Right renal cortex interstitium (tissue), 3 donors: Measurements from ENCODE around the gene SCAMP2. TPM values are rescaled to one million over a fixed set of nuclear protein-coding genes. Genes with fewer than 3 reads are reported as not detected.
"Not testable (repeated sequence)": the region's sequence is repeated elsewhere in the genome, so short reads cannot be mapped to it uniquely, and the experiment has no call there.

Source experiments
- DNase-seq, 3 donors: peaks; one replicate each; pipeline ENCODE4 v3.0.0-alpha.2; 2013; ENCODE audit warnings: low read depth in 3 of 3, low spot score in 2 of 3
- polyA plus RNA-seq, 3 donors: library from polyadenylated mRNA; unstranded; fragments of 120-200 nt; gene quantifications; one replicate each; pipeline ENCODE4 v1.2.1, GENCODE V29; 2013; ENCODE audit not compliant: insufficient read length in 3 of 3

Gene SCAMP2
- polyA plus RNA-seq, result 10 to 100 TPM; 63.1 to 75.9 (median 69.4) TPM

GRCh38 chr15:74873036-74873755, at the start of gene SCAMP2:
Gene SCAMP2, minus strand, starts transcription at chr15:74873365. Its CDS starts 110 bp downstream, at chr15:74873255.
- peak; percentile 91 to 95 (median 91) for DNase-seq

DNA sequence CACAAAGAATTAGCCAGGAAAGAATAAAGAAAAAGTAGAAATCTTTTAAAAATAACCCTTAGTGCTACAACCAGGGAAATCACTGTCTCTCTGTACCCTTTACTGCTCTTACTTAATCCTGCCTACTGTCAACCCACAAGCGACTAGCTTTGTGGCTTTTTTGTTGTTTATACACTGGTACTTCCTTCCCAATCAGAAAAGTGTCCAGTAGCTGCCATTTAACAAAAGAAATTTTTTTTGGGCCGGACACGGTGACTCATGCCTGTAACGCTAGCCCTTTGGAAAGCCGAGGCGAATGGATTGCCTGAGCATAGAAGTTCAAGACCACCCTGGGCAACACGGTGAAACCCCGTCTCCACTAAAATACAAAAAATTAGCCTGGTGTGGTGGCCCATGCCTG, 47.3 kb upstream of the SCAMP2 start:
- DNase-seq, result no peak

DNA sequence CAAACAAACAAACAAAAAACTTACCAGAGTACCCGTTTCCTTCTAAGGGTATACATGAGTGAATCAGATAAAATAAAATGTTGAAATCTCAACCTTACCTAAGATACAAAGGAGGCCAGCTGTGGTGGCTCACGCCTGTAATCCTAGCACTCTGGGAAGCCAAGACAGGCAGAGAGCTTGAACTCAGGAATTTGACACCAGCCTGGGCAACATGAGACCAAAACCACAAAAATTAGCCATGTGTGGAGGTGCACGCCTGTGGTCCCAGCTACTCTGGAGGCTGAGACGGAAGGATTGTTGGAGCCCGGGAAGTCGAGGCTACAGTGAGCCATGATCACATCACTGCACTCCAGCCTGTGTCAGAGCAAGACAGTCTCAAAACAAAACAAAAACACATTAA, 44.5 kb upstream of the SCAMP2 start:
- DNase-seq, result no peak

DNA sequence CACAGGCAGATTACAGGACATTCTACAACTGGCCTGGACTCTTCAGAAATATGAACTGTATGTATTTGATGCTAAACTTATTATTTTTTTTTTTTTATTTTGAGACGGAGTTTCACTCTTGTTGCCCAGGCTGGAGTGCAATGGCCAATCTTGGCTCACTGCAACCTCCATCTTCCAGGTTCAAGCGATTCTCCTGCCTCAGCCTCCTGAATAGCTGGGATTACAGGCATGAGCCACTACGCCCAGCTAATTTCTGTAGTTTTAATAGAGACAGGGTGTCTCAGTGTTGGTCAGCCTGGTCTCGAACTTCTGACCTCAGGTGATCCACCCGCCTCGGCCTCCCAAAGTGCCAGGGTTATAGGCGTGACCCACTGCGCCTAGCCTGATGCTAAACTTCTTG, 40.6 kb upstream of the SCAMP2 start:
- not testable (repeated sequence) for DNase-seq

GRCh38 chr15:74913041-74913440, 39.9 kb upstream of the SCAMP2 start:
- no peak for DNase-seq

GRCh38 chr15:74908635-74909034, 35.5 kb upstream of the SCAMP2 start:
- DNase-seq, result no peak

GRCh38 chr15:74907163-74907870, 34.2 kb upstream of the SCAMP2 start:
- no peak for DNase-seq

DNA sequence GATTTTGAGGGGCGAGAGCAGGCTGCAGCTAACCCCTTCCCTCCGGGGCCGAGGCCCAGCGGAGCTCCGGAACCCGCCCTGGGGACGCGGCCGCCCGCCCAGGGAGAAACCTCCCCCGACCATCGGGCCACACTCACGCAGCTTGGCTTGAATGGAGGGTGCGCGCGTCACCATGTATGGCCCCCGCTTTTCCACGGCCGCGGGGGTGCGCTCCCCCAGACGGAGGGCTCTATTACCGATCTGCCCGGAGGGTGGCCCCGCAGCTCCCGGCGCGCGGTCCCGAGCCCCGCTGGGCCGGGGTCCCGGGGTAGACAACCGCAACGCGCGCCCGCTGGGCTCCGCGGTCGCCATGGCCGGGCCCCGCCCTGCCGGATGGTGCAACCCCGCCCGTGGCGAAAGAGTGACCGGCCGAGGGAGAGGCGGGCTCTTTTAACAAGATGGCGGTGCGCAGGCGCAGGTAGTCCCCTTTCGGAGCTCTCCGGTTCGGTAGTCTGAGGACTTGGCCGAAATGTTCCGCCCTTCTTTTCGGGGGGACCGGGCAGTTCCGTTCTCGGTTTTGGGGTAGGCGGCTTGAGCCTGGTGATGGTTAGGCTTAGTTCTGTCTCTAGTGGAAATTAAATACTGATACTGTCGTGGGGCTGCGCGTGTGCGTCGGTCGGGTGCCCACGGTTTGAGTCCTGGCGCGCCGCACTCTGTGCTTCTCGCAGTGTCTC, 33.4 kb upstream of the SCAMP2 start, which contains the start of gene FAM219B:
FAM219B (minus strand) TSS at position 402 of the 713 bp plus-strand sequence; CDS start at position 351, 51 bp downstream.
- peak in 2 of 3 donors; percentile 70 to 82 for DNase-seq

DNA sequence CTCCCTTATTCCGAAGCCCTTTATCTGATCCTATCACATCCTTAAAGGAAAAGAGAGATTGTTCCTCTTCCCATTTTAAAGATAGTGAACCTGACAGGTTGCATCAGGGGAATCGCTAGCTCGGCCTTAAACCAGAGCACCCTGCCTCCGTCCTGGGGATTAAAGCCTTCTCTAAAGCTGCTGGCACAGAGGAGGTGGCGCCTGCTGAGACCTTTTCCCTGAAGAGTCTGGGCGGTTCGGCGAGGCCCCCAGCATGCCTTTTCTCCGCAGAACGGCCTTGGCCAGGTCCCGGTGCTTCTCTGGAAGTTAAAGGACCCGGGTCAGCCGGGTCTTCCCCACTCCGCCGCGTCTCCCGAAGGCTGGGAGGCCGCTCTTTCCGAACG, 32.9 kb upstream of the SCAMP2 start:
- DNase-seq, result no peak

- no peak for DNase-seq
Measured at GRCh38 chr15:74904190-74904805, 31.1 kb upstream of the SCAMP2 start.

DNA sequence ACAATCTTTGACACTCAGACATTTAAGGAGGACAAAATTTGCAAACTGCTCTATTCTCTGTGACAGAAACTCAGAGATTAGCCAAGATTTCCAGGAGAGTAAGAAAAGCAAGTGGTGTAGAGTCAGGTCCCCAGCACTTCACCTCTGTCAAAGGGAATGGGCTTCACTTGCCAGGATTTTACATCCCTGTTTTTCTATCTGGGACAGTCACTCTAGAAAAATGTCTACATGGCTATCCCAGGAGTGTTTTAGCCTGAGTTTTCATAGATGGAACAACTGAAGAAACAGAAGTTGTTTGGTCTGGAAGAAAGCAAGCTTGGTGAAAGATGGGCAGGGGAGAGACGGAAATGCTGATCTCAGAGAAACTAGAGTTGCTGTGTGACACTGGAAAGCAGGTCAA, 30.5 kb upstream of the SCAMP2 start:
- no peak for DNase-seq

DNA sequence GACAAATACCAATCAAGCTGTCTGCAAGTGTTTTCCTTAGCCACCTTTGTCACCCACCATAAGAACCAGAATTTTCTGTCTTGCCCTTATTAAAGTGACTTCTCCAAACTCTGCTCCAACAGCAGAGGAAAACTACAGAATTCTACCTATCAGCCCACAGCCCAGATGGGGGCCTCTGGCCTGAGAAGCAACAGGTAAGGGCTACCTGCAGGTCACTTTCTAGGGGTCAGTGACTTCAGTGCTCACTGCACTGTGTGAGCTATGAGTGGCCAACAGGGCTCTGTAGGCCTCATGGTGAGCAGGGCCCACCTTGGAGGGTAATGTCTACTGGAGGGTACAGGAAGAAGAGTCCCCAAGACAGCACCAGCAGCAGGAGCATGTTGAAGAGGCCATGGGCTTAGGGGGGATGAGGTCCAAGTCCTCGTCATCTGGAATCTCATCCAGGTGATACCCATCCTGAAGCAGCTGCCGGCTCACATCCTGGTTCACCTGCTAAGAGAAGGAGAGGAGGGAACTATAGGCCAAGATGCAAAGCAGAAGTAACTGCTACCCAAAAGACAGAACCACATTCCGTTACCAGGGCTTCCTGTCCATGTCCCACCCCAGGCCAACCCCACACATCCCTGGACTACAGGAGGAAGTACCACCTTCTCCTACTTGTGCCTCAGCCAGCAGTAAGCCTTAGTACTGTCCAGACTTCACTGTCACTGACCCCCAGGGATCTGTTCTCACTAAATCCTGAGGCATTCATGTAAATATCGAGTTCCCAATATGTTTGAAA, 29.3 kb upstream of the SCAMP2 start:
- no peak for DNase-seq

- DNase-seq, result no peak
Measured at GRCh38 chr15:74901612-74902063, 28.5 kb upstream of the SCAMP2 start.

DNA sequence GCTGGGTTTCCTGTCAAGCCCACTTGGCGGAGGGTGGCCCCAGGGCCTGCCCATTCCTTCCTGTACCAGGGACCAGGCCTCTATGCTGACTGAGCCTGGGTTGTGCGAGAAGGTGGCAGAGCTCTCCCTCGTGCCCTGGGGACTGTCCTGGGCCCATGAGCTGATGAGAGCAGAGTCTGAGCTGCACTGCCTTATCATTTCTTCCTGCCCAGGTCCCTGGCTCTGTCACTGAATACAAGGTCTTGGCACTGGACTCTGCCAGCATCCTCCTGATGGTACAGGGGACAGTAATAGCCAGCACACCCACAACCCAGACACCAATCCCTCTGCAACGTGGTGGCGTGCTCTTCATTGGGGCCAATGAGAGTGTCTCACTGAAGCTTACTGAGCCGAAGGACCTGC, 24.1 kb upstream of the SCAMP2 start:
- no peak for DNase-seq

- DNase-seq, result no peak
Measured at GRCh38 chr15:74896316-74896715, 23.2 kb upstream of the SCAMP2 start.

GRCh38 chr15:74895830-74896229, 22.7 kb upstream of the SCAMP2 start:
- DNase-seq, result no peak

GRCh38 chr15:74894383-74894782, 21.2 kb upstream of the SCAMP2 start:
- DNase-seq, result not testable (repeated sequence)

GRCh38 chr15:74893627-74894026, 20.5 kb upstream of the SCAMP2 start:
- no peak for DNase-seq

DNA sequence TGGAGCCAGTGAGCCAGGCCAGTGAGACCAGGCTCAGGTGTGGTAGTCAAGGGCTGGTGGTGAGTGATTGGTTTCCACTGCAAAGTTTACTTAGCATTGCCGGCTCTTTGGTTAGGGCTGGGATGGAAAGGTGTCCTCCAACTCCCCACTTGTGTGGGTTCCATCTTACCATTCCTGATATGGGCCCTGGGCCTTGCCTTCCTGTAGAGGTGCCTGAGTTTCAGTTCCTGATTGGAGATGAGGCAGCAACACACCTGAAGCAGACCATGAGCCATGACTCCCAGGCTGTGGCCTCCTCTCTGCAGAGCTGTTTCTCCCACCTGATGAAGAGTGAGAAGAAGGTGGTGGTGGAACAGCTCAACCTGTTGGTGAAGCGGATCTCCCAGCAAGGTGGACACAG, 19.8 kb upstream of the SCAMP2 start:
- DNase-seq, result no peak

DNA sequence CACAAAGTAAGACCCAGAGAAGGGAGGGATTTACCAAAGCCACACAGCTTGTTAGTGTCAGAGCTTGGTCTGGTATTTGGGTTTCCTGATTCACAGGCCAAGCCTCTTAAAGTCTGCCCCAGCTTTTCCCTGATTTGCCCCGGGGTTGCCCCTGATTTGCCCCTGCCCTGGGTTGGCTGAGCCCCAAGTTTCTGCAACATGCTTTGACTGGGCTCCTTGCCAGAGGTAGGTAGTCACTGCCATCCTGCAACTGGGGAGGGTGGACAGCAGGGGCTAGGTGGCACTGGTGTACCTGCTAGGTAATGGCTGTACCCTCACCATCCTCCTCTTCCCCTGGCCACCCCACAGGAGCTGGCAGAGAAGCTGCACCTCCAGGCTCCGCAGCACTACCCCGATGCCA, 19.1 kb upstream of the SCAMP2 start:
- DNase-seq, result no peak
